CD14-positive monocyte (primary cell): ENCODE data around the gene FAM120B. TPM values are rescaled to one million over a fixed set of nuclear protein-coding genes. Genes with fewer than 3 reads are reported as not detected.
A peak's percentile ranks its signal among the peaks of the same experiment; 100 is the strongest.

ENCODE experiments used
- DNase-seq, 3 donors: peaks; one replicate each; pipeline ENCODE4 v3.0.0-alpha.2; 2011 to 2022
- H2AFZ ChIP-seq: 2 replicates; pipeline ENCODE4 v1.6.0; 2012; ENCODE audit warnings: mild to moderate bottlenecking, low read depth, low read length, inconsistent platforms; ENCODE audit not compliant: insufficient read depth, poor library complexity, severe bottlenecking
- H3K27ac ChIP-seq, 2 donors: 1 replicate in 1 of 2; 2 replicates in 1 of 2; pipeline ENCODE4 v1.5.1; 2012 to 2013; ENCODE audit warnings: low read length in 2 of 2, control low read depth in 1 of 2, inconsistent platforms in 1 of 2, low read depth in 1 of 2, mild to moderate bottlenecking in 1 of 2
- H3K27me3 ChIP-seq, 2 donors: one replicate each; pipeline versions ENCODE4 v1.6.0 to v1.6.1; 2011 to 2013; ENCODE audit warnings: low read length in 2 of 2; ENCODE audit not compliant: control insufficient read depth in 2 of 2, insufficient read depth in 2 of 2
- H3K36me3 ChIP-seq, 2 donors: replicated peaks in 1 of 2; 1 replicate in 1 of 2; 2 replicates in 1 of 2; pipeline versions ENCODE4 v1.5.1 to v1.6.1; 2012 to 2013; ENCODE audit warnings: low read length in 2 of 2, control low read depth in 1 of 2, inconsistent platforms in 1 of 2, mild to moderate bottlenecking in 1 of 2; ENCODE audit not compliant: insufficient read depth in 2 of 2, control insufficient read depth in 1 of 2
- H3K4me1 ChIP-seq, 2 donors: 1 replicate in 1 of 2; 2 replicates in 1 of 2; pipeline versions ENCODE4 v1.5.1 to v1.6.1; 2012 to 2013; ENCODE audit warnings: low read length in 2 of 2, control low read depth in 1 of 2, inconsistent platforms in 1 of 2, mild to moderate bottlenecking in 1 of 2, moderate library complexity in 1 of 2; ENCODE audit not compliant: insufficient read depth in 2 of 2, control insufficient read depth in 1 of 2
- H3K4me2 ChIP-seq: replicated peaks from 2 replicates; pipeline ENCODE3; 2012; ENCODE audit warnings: low read length, moderate library complexity, mild to moderate bottlenecking; ENCODE audit not compliant: poor library complexity, severe bottlenecking; ENCODE audit errors: extremely low read depth
- H3K4me3 ChIP-seq, 3 experiments: fragments of 200-600 bp in 1 of 3; sonication (generic) in 1 of 3; replicated peaks in 1 of 3; 1 replicate in 2 of 3; 2 replicates in 1 of 3; pipeline ENCODE4 v1.5.1; 2011 to 2013; ENCODE audit warnings: low read length in 3 of 3, mild to moderate bottlenecking in 3 of 3, control low read depth in 2 of 3, low read depth in 2 of 3, inconsistent platforms in 1 of 3, moderate library complexity in 1 of 3
- H3K79me2 ChIP-seq: 2 replicates; pipeline ENCODE4 v1.6.0; 2012; ENCODE audit warnings: mild to moderate bottlenecking, control low read depth, inconsistent platforms, low read length, moderate library complexity; ENCODE audit not compliant: insufficient read depth
- H3K9ac ChIP-seq: 2 replicates; pipeline ENCODE4 v1.6.0; 2017; ENCODE audit warnings: low read length, mild to moderate bottlenecking; ENCODE audit not compliant: insufficient read depth, poor library complexity, severe bottlenecking
- H3K9me3 ChIP-seq, 2 donors: replicated peaks in 1 of 2; 1 replicate in 1 of 2; 2 replicates in 1 of 2; pipeline versions ENCODE4 v1.5.1 to v1.6.1; 2012 to 2013; ENCODE audit warnings: low read length in 2 of 2, control low read depth in 1 of 2; ENCODE audit not compliant: control insufficient read depth in 1 of 2, insufficient read depth in 1 of 2
- H4K20me1 ChIP-seq: 2 replicates; pipeline ENCODE4 v1.6.0; 2012; ENCODE audit warnings: mild to moderate bottlenecking, low read length, control low read depth, moderate library complexity; ENCODE audit not compliant: insufficient read depth
- H3K27ac Mint-ChIP-seq, 7 donors: one replicate each; pipeline ENCODE4 v1.8.0; 2020; ENCODE audit warnings: mild to moderate bottlenecking in 7 of 7, mixed read lengths in 7 of 7, moderate library complexity in 6 of 7, inconsistent platforms in 2 of 7
- H3K27me3 Mint-ChIP-seq, 3 donors: one replicate each; pipeline ENCODE4 v1.8.0; 2021 to 2022; ENCODE audit warnings: low read depth in 3 of 3, mild to moderate bottlenecking in 3 of 3, mixed read lengths in 3 of 3, moderate library complexity in 3 of 3, inconsistent platforms in 1 of 3
- H3K36me3 Mint-ChIP-seq, 2 donors: one replicate each; pipeline ENCODE4 v1.8.0; 2020; ENCODE audit warnings: mixed read lengths in 2 of 2, inconsistent platforms in 1 of 2, mild to moderate bottlenecking in 1 of 2
- H3K4me1 Mint-ChIP-seq: one replicate; pipeline ENCODE4 v1.8.0; 2020; ENCODE audit warnings: mild to moderate bottlenecking, mixed read lengths
- H3K4me3 Mint-ChIP-seq, 2 donors: one replicate each; pipeline ENCODE4 v1.8.0; 2020; ENCODE audit warnings: mild to moderate bottlenecking in 2 of 2, mixed read lengths in 2 of 2, moderate library complexity in 1 of 2
- H3K9me3 Mint-ChIP-seq, 7 donors: one replicate each; pipeline ENCODE4 v1.8.0; 2020 to 2022; ENCODE audit warnings: mixed read lengths in 7 of 7, mild to moderate bottlenecking in 6 of 7, moderate library complexity in 6 of 7, inconsistent platforms in 2 of 7
- CTCF ChIP-seq: fragments of 200-600 bp; IDR thresholded peaks from one replicate; pipeline ENCODE4 v1.8.0; 2022; ENCODE audit warnings: antibody characterized with exemption, mild to moderate bottlenecking
- WGBS: methylation state at CpG from one replicate; pipeline ENCODE4 v1.1.5; 2013; ENCODE audit warnings: missing lambda C conversion rate; ENCODE audit not compliant: insufficient coverage; 5-methylcytosine and 5-hydroxymethylcytosine counted together
- intact Hi-C, 2 donors: fragments of 100-400 bp; cut with micrococcal nuclease; formaldehyde crosslinking; loops; one replicate each; pipeline versions ENCODE4 v1.15.0 to v1.15.1; 2023
- polyA plus RNA-seq, 3 donors: library from polyadenylated mRNA; depleted of rRNA in 1 of 3; unstranded in 2 of 3; stranded (reverse) in 1 of 3; fragments of 300-500 nt in 2 of 3; fragments of >200 nt in 1 of 3; fragmentation: Illumina TruSeq in 2 of 3; gene quantifications; 1 replicate in 2 of 3; 2 replicates in 1 of 3; pipeline ENCODE4 v1.2.3, GENCODE V29; 2012 to 2021

Gene FAM120B
- polyA plus RNA-seq, 3 donors: 10.6 to 20.2 (median 11.2) TPM

DNA sequence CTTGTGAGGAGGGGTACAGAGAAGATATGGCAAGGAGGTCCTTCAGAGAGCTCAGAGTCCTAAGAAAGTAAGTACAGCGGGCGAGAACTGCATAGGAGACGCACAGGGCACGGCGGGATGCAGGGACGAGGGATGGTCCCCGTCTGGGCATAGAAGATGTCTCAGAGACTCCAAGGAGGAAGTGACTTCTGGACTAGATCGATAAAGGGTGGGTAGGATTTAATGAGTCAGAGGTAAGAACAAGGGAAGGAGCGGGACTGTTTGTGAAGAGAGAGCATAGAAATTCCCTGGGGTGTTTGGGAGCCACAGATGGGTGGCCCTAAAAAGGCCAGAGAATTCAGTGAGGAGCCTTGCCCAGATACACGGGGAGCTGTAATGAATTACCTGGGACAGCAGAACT, 69.1 kb downstream of the FAM120B start:
- H3K27ac Mint-ChIP-seq: peak overlapping the region; percentile 24 to 87 (median 76)
- peaks cover 45% of the 10 kb centered on the region for H3K4me1 Mint-ChIP-seq
- no peak overlapping the region for H3K9ac ChIP-seq

GRCh38 chr6:170376386-170377043, 70.0 kb downstream of the FAM120B start:
- Mint-ChIP-seq H3K9me3 (no peaks in the 10 kb centered on the region), H3K36me3 (peaks cover 32 to 45% of the 10 kb centered on the region in 2 donors), H3K4me3 (no peak overlapping the region), H3K27ac (peak overlapping the region in 3 of 7 donors; percentile 26 to 87 (median 70)), H3K27me3 (no peaks in the 10 kb centered on the region), H3K4me1 (peaks cover 52% of the 10 kb centered on the region)
- intact Hi-C loops: no loop called here
- no peak overlapping the region for H2AFZ ChIP-seq
- no peaks in the 10 kb centered on the region for H3K27me3 ChIP-seq
- no peak for TF ChIP-seq CTCF
- no peak overlapping the region for H3K4me3 ChIP-seq
- H3K9me3 ChIP-seq: no peaks in the 10 kb centered on the region
- 66% methylated on average over 25 of the region's 29 CpGs for WGBS
- H3K9ac ChIP-seq: no peak overlapping the region
- H3K4me2 ChIP-seq: no peak overlapping the region
- no peak overlapping the region for H3K27ac ChIP-seq
- H3K4me1 ChIP-seq: peaks cover 0 to 48% of the 10 kb centered on the region in 2 donors
- H3K36me3 ChIP-seq: peaks cover 3 to 32% of the 10 kb centered on the region in 2 donors
- H3K79me2 ChIP-seq: no peaks in the 10 kb centered on the region
- peak in 1 of 3 donors; percentile 47 for DNase-seq
- H4K20me1 ChIP-seq: no peaks in the 10 kb centered on the region

More for the DNA sequence above, 69.1 kb downstream of the FAM120B start:
- no peak overlapping the region for H3K4me2 ChIP-seq
- DNase-seq: peak in 1 of 3 donors; percentile 34
- H2AFZ ChIP-seq: no peak overlapping the region
- peaks cover 0 to 43% of the 10 kb centered on the region in 2 donors for H3K4me1 ChIP-seq
- Mint-ChIP-seq H3K36me3 (peaks cover 40 to 45% of the 10 kb centered on the region in 2 donors), H3K4me3 (no peak overlapping the region), H3K27me3 (no peaks in the 10 kb centered on the region), H3K9me3 (no peaks in the 10 kb centered on the region)
- no peaks in the 10 kb centered on the region for H3K79me2 ChIP-seq
- H3K27me3 ChIP-seq: no peaks in the 10 kb centered on the region
- 82% methylated on average over 10 of the region's 10 CpGs for WGBS
- H4K20me1 ChIP-seq: no peaks in the 10 kb centered on the region
- no peak for TF ChIP-seq CTCF
- peaks cover 5 to 41% of the 10 kb centered on the region in 2 donors for H3K36me3 ChIP-seq
- no peak overlapping the region for H3K4me3 ChIP-seq
- intact Hi-C loops: no loop called here
- H3K27ac ChIP-seq: peak overlapping the region; percentile 22 to 39
- no peaks in the 10 kb centered on the region for H3K9me3 ChIP-seq
